PFSK-1 (cell line): ENCODE data around the gene PSMA6.

ENCODE experiments used
- FOXP2 ChIP-seq: optimal IDR thresholded peaks from 2 replicates; pipeline ENCODE3; 2011; ENCODE audit warnings: borderline replicate concordance, control low read depth, inconsistent platforms; ENCODE audit not compliant: insufficient read depth; ENCODE audit errors: extremely low read length, extremely low read depth
- POLR2AphosphoS5 ChIP-seq: IDR thresholded peaks from 2 replicates; pipeline ENCODE4 v1.6.1; 2012; ENCODE audit warnings: low read depth, mild to moderate bottlenecking, control low read depth, low read length, moderate library complexity
- SIN3A ChIP-seq: IDR thresholded peaks from 2 replicates; pipeline ENCODE4 v1.6.1; 2012; ENCODE audit warnings: mild to moderate bottlenecking, low read length, moderate library complexity, borderline replicate concordance; ENCODE audit not compliant: insufficient read depth
- TAF1 ChIP-seq: IDR thresholded peaks from 2 replicates; pipeline ENCODE4 v1.6.1; 2012; ENCODE audit warnings: low read length, control low read depth, borderline replicate concordance; ENCODE audit not compliant: insufficient read depth
- TF ChIP-seq, protein P1 (sequence below), 2 experiments: IDR thresholded peaks; 2 replicates each; pipeline versions ENCODE4 v1.6.1 to v1.8.0; 2011 to 2012; ENCODE audit warnings: low read depth in 2 of 2, low read length in 2 of 2, control low read depth in 1 of 2, inconsistent platforms in 1 of 2, mild to moderate bottlenecking in 1 of 2, moderate library complexity in 1 of 2; ENCODE audit not compliant: insufficient read depth in 1 of 2

DNA sequence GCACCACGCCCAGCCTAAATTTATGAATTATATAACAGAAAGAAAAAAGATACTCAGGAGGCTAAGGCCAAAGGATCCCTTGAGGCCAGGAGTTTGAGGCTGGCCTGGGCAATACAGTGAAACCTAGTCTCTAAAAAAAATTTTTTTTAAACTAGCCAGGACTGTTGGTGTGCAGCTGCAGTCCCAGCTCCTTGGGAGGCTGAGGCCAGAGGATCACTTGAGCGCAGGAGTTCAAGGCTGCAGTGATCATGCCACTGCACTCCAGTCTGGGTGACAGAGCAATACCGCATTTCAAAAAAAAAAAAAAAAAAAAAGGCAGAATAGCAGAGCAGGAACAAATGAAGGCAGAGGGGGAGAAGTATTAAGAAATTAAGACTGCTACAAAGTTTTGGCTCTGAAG lies 2.6 kb upstream of the PSMA6 start:
- TF ChIP-seq TAF1 (no peak), POLR2AphosphoS5 (no peak), FOXP2 (no peak), SIN3A (no peak)
- TF ChIP-seq, protein P1, sequence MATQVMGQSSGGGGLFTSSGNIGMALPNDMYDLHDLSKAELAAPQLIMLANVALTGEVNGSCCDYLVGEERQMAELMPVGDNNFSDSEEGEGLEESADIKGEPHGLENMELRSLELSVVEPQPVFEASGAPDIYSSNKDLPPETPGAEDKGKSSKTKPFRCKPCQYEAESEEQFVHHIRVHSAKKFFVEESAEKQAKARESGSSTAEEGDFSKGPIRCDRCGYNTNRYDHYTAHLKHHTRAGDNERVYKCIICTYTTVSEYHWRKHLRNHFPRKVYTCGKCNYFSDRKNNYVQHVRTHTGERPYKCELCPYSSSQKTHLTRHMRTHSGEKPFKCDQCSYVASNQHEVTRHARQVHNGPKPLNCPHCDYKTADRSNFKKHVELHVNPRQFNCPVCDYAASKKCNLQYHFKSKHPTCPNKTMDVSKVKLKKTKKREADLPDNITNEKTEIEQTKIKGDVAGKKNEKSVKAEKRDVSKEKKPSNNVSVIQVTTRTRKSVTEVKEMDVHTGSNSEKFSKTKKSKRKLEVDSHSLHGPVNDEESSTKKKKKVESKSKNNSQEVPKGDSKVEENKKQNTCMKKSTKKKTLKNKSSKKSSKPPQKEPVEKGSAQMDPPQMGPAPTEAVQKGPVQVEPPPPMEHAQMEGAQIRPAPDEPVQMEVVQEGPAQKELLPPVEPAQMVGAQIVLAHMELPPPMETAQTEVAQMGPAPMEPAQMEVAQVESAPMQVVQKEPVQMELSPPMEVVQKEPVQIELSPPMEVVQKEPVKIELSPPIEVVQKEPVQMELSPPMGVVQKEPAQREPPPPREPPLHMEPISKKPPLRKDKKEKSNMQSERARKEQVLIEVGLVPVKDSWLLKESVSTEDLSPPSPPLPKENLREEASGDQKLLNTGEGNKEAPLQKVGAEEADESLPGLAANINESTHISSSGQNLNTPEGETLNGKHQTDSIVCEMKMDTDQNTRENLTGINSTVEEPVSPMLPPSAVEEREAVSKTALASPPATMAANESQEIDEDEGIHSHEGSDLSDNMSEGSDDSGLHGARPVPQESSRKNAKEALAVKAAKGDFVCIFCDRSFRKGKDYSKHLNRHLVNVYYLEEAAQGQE (IDR thresholded peaks at IDR 0.05; ENCODE audit: insufficient read depth in 1 of 2, low read depth in 2 of 2, low read length in 2 of 2): no peak
